ENCODE measurements around the gene SLC20A1. TPM values are rescaled to one million over a fixed set of nuclear protein-coding genes. Genes with fewer than 3 reads are reported as not detected.
A peak's percentile ranks its signal among the peaks of the same experiment; 100 is the strongest.

Gene SLC20A1
- total and polyA plus RNA-seq, 5 experiments from 2014 or later, result 17.0 to 75.6 (median 33.7) TPM

DNA sequence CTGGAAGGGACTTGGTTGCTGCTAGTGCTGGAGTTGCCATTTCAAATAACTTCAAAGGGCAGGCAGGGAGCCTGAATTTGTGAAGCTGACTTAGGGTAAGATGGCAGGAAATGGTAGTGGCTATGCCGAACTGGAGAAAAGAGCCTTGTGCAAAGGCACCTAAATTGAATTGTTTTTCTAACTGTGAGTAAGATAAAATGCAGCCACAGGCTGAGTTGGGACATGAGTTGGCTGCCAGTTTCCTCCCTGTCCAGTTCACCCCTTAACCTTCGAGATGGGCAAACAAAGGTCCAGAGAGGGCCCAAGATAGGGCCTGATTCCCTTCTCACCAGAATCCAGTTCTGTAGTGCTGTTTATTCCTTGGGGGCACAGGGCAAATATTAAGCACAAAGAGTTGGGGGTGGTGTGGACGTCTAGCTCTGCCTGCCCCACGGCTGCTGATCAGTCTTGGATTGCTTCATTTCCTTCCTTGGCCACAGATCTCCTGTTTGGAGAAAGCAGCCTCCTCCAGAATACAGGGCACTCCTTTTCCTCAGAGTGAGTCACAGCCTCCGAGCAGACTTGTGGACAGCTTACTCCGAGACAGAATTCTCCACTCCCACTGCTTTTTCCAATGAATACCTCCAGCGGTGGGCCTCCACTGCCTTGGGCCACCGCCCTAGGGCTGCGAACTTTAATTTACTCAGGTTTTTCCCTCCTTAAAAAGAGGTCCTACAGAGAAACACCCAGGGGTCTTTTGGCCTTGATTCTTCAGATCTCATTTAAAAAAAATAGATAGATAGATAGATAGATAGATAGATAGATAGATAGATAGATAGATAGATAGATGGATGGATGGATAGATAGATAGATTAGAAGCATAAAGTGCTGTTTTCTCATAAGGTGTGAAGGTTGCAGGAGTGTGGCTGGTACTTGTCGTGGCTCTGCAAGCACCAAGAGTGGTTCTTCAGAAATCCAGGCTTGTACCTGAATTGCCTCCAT lies 18.4 kb upstream of the SLC20A1 start:
- DNase-seq (peak in 2 of 10 donors; percentile 26 to 29), ATAC-seq (peak; percentile 4 to 42)
- Mint-ChIP-seq H3K36me3 (no peaks in the 10 kb centered on the region), H3K27ac (peak overlapping the region; percentile 34 to 95 (median 88)), H3K27me3 (peaks cover 0 to 2% (median 0%) of the 10 kb centered on the region in 5 donors), H3K9me3 (no peaks in the 10 kb centered on the region), H3K4me1 (peaks cover 23 to 83% (median 63%) of the 10 kb centered on the region in 4 donors), H3K4me3 (peak overlapping the region; percentile 62 to 83 (median 77))
- POLR2A ChIA-PET, result interaction anchor here (0.6 to 14.0 kb wide), 5 partner anchors 17 to 99 kb away, joined by 3 to 330 read pairs (median 4); partner anchors contain the start of gene SLC20A1

GRCh38 chr2:112629224-112629623 lies 16.5 kb upstream of the SLC20A1 start:
- H3K4me3 Mint-ChIP-seq, result peak overlapping the region in 4 of 10 donors; percentile 83 to 93 (median 86)
- H3K27ac Mint-ChIP-seq, result peak overlapping the region in 8 of 10 donors; percentile 92 to 98 (median 96)
- H3K9me3 Mint-ChIP-seq, result no peaks in the 10 kb centered on the region
- POLR2A ChIA-PET, result interaction anchor here (0.6 to 14.0 kb wide), 4 partner anchors 16 to 66 kb away, joined by 3 to 330 read pairs (median 10); partner anchors contain the start of genes CHCHD5 and SLC20A1
- peaks cover 0 to 2% (median 0%) of the 10 kb centered on the region in 5 donors for H3K27me3 Mint-ChIP-seq
- ATAC-seq, result no peak
- H3K4me1 Mint-ChIP-seq, result peaks cover 27 to 93% (median 75%) of the 10 kb centered on the region in 4 donors
- DNase-seq, result peak in 1 of 10 donors; percentile 14
- H3K36me3 Mint-ChIP-seq, result no peaks in the 10 kb centered on the region

- POLR2A ChIA-PET, result interaction anchor here (1.3 to 14.0 kb wide), 5 partner anchors 15 to 60 kb away, joined by 3 to 330 read pairs (median 11); partner anchors contain the start of genes CHCHD5 and SLC20A1
- no peaks in the 10 kb centered on the region for H3K9me3 Mint-ChIP-seq
- ATAC-seq (no peak), DNase-seq (no peak)
- peaks cover 33 to 93% (median 75%) of the 10 kb centered on the region in 4 donors for H3K4me1 Mint-ChIP-seq
- peak overlapping the region in 8 of 10 donors; percentile 32 to 93 (median 84) for H3K4me3 Mint-ChIP-seq
- peaks cover 0 to 2% (median 0%) of the 10 kb centered on the region in 5 donors for H3K27me3 Mint-ChIP-seq
- H3K27ac Mint-ChIP-seq, result peak overlapping the region; percentile 85 to 98 (median 96)
- no peaks in the 10 kb centered on the region for H3K36me3 Mint-ChIP-seq
Measured at GRCh38 chr2:112629823-112630222, 15.9 kb upstream of the SLC20A1 start.

- ATAC-seq (no peak), DNase-seq (peak in 2 of 10 donors; percentile 22 to 24)
- Mint-ChIP-seq H3K27me3 (peaks cover 0 to 2% (median 0%) of the 10 kb centered on the region in 5 donors), H3K4me1 (peaks cover 38 to 93% (median 80%) of the 10 kb centered on the region in 4 donors), H3K9me3 (no peaks in the 10 kb centered on the region), H3K27ac (peak overlapping the region; percentile 92 to 98 (median 96)), H3K4me3 (peak overlapping the region; percentile 76 to 94 (median 84)), H3K36me3 (no peaks in the 10 kb centered on the region)
- POLR2A ChIA-PET, result interaction anchor here (1.3 to 14.0 kb wide), 5 partner anchors 14 to 60 kb away, joined by 3 to 330 read pairs (median 11); partner anchors contain the start of genes CHCHD5 and SLC20A1
Measured at GRCh38 chr2:112630268-112630667, 15.5 kb upstream of the SLC20A1 start.

DNA sequence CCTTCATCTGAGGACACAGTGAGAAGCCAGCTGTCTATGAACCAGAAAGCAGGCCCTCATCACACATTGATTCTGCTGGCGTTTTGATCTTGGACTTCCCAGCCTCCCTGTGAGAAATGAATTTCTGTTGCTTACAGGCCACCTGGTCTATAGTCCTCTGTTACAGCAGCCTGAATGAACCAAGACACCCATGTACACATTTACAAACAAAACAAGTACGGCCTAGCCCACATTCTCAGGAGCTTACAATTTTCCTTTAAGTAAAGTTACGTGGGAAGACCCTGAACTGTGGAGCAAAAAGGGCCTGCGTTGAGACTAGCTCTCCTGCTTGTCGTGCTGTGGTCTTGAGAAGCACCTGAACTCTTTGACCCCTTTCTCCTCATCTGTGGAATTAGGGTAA lies 12.0 kb upstream of the SLC20A1 start:
- H3K36me3 Mint-ChIP-seq, result no peaks in the 10 kb centered on the region
- no peak for DNase-seq
- peaks cover 42 to 84% (median 78%) of the 10 kb centered on the region in 4 donors for H3K4me1 Mint-ChIP-seq
- H3K4me3 Mint-ChIP-seq, result peak overlapping the region; percentile 16 to 85 (median 74)
- peaks cover 0 to 2% (median 0%) of the 10 kb centered on the region in 5 donors for H3K27me3 Mint-ChIP-seq
- POLR2A ChIA-PET, result interaction anchor here (1.0 to 14.0 kb wide), 3 partner anchors 11 to 57 kb away, joined by 3 to 330 read pairs (median 3); partner anchors contain the start of gene SLC20A1
- no peak for ATAC-seq
- peak overlapping the region; percentile 91 to 98 (median 94) for H3K27ac Mint-ChIP-seq
- H3K9me3 Mint-ChIP-seq, result no peaks in the 10 kb centered on the region

DNA sequence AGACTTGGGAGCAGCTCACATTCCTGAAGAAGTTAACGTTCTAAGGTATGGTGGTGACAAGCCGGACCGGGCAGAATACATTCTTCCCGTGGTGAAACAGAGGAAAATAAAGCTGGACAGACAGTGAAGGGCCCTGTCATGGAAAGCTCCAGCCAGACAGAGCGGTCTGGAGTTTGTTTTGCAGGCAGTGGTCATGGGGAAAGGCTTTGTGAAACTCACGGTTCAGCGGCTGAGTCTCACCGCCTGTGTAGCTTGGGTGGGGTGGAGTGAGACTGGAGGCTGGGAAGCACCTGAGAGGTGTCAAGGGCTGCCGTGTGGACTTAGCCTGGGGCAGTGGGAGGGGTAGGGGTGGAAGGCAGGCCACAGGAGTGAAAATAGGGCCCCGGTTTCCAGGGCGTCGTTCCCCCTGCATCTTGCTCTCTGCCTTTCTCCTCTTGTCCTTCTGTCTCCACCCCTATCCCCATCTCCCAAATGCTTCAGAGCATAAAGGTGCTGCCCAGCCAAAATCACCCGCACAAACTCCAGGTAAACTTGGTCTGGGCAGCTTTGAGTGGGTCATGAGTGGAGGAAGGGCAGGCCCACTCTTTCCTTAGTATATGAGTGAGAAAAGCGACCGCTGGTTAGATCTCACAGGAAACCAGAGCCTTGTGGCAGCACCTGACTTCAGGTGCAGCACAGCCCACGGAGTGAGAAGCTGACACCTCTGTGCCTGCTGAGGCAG lies 11.4 kb upstream of the SLC20A1 start:
- H3K4me3 Mint-ChIP-seq, result peak overlapping the region; percentile 41 to 85 (median 74)
- peaks cover 0 to 2% (median 0%) of the 10 kb centered on the region in 5 donors for H3K27me3 Mint-ChIP-seq
- POLR2A ChIA-PET, result interaction anchor here (0.5 to 14.0 kb wide), 4 partner anchors 10 to 53 kb away, joined by 3 to 330 read pairs (median 3); partner anchors contain the start of gene SLC20A1
- ATAC-seq, result peak; percentile 33 to 34
- H3K4me1 Mint-ChIP-seq, result peaks cover 42 to 78% (median 76%) of the 10 kb centered on the region in 4 donors
- DNase-seq, result peak in 4 of 10 donors; percentile 11 to 45 (median 30)
- no peaks in the 10 kb centered on the region for H3K36me3 Mint-ChIP-seq
- peak overlapping the region; percentile 91 to 98 (median 94) for H3K27ac Mint-ChIP-seq
- no peaks in the 10 kb centered on the region for H3K9me3 Mint-ChIP-seq

DNA sequence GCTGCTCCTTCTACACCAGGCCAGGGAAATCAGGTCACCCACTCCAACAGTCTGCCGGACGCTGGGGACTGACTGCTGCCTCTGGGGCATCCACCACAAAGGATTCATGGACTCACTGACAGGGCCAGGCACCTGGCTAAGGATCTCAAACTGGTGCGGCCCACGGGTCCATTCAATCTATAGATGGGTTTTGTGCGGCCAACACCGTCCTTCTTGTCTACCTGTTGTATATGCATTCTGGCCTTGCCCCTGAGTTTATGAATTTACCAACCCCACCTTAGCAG lies 10.9 kb upstream of the SLC20A1 start:
- no peak for ATAC-seq
- POLR2A ChIA-PET, result interaction anchor here (0.6 to 14.0 kb wide), 4 partner anchors 10 to 53 kb away, joined by 3 to 330 read pairs (median 4); partner anchors contain the start of gene SLC20A1
- H3K4me1 Mint-ChIP-seq, result peaks cover 39 to 73% (median 71%) of the 10 kb centered on the region in 4 donors
- H3K36me3 Mint-ChIP-seq, result no peaks in the 10 kb centered on the region
- H3K9me3 Mint-ChIP-seq, result no peaks in the 10 kb centered on the region
- DNase-seq, result no peak
- H3K27ac Mint-ChIP-seq, result peak overlapping the region; percentile 91 to 98 (median 94)
- peak overlapping the region; percentile 41 to 85 (median 74) for H3K4me3 Mint-ChIP-seq
- H3K27me3 Mint-ChIP-seq, result peaks cover 0 to 2% (median 0%) of the 10 kb centered on the region in 5 donors

DNA sequence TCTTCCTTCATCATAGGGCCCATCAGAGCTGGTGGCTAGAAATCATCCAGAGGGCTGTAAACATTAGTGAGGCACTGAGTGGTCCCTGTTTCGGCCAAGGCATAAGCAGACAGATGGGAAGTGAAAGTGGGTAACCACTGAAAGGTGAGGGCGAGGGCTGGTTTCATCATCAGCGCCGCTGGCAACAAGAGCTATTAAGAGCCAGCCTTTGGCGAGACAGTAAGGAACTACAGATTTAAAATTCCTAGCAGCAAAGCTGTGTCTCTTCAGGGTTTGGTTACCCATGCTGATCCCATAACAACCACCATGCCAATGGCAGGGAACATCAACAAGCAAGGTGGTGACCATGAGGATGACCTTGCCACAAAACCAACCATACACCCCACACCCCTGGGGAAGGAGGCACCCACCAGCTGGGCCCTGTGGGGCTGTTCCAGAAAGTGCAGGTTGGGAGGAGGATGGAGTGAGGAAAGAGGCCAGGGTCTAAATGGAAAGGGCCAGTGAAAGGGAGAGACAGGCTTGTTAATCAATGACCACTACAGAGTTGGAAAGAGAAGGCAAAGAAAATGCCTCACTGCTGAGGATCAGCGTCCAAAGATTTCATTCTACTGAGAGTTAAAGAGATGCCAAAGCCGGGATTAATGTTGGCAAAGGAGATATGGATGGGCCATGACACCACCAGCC lies 9.0 kb upstream of the SLC20A1 start:
- H3K36me3 Mint-ChIP-seq, result no peaks in the 10 kb centered on the region
- no peak for ATAC-seq
- no peak for DNase-seq
- POLR2A ChIA-PET, result interaction anchor here (0.5 to 14.0 kb wide), 2 partner anchors 8 to 18 kb away, joined by 7 to 330 read pairs; partner anchors contain the start of gene SLC20A1
- H3K27ac Mint-ChIP-seq, result peak overlapping the region in 6 of 10 donors; percentile 50 to 98 (median 89)
- H3K9me3 Mint-ChIP-seq, result no peaks in the 10 kb centered on the region
- H3K4me1 Mint-ChIP-seq, result peaks cover 36 to 59% (median 54%) of the 10 kb centered on the region in 4 donors
- peak overlapping the region in 2 of 10 donors; percentile 22 to 60 for H3K4me3 Mint-ChIP-seq
- no peaks in the 10 kb centered on the region for H3K27me3 Mint-ChIP-seq

GRCh38 chr2:112637289-112637660 lies 8.5 kb upstream of the SLC20A1 start:
- POLR2A ChIA-PET, result interaction anchor here (0.6 to 14.0 kb wide), 3 partner anchors 7 to 27 kb away, joined by 3 to 330 read pairs (median 4); partner anchors contain the start of gene SLC20A1
- Mint-ChIP-seq H3K27me3 (no peaks in the 10 kb centered on the region), H3K4me1 (peaks cover 34 to 57% (median 50%) of the 10 kb centered on the region in 4 donors)

DNA sequence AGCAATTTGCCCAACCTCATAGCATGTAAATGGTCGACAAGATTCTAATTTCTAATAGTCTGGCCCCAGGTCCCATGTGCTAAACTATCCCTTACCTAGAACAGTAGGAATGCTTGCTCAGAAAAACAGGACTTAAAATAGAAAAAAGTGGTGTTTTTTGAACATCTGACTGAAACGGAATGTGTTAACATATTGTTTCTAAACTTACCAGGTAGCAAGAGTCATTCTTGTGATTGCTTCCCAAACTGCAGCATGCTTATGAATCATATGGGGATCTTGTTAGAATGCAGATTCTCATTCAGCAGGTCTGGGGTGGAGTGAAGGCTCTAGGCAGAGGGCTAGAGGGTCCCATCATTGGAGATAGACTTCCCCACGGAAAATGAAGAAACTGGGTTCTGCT lies 5.8 kb upstream of the SLC20A1 start:
- peak overlapping the region in 1 of 10 donors; percentile 57 for H3K27ac Mint-ChIP-seq
- no peaks in the 10 kb centered on the region for H3K36me3 Mint-ChIP-seq
- no peak overlapping the region for H3K4me3 Mint-ChIP-seq
- ATAC-seq (no peak), DNase-seq (no peak)
- POLR2A ChIA-PET, result interaction anchor here (9.9 kb wide), 1 partner anchor 9 kb away, joined by 330 read pairs; no protein-coding TSS in a partner anchor
- no peaks in the 10 kb centered on the region for H3K27me3 Mint-ChIP-seq
- peaks cover 33 to 48% (median 46%) of the 10 kb centered on the region in 4 donors for H3K4me1 Mint-ChIP-seq
- H3K9me3 Mint-ChIP-seq, result no peaks in the 10 kb centered on the region

More at GRCh38 chr2:112637289-112637660, 8.5 kb upstream of the SLC20A1 start:
- DNase-seq (no peak), ATAC-seq (no peak)
- no peaks in the 10 kb centered on the region for H3K36me3 Mint-ChIP-seq
- no peaks in the 10 kb centered on the region for H3K9me3 Mint-ChIP-seq
- no peak overlapping the region for H3K4me3 Mint-ChIP-seq
- H3K27ac Mint-ChIP-seq, result peak overlapping the region in 2 of 10 donors; percentile 62 to 63

GRCh38 chr2:112640467-112640799 lies 5.3 kb upstream of the SLC20A1 start:
- Mint-ChIP-seq H3K4me1 (peaks cover 29 to 46% (median 42%) of the 10 kb centered on the region in 4 donors), H3K9me3 (no peaks in the 10 kb centered on the region), H3K27me3 (no peaks in the 10 kb centered on the region), H3K36me3 (no peaks in the 10 kb centered on the region), H3K27ac (peak overlapping the region in 2 of 10 donors; percentile 8 to 29), H3K4me3 (no peak overlapping the region)
- no peak for DNase-seq
- POLR2A ChIA-PET, result interaction anchor here (9.9 kb wide), 1 partner anchor 10 kb away, joined by 330 read pairs; no protein-coding TSS in a partner anchor
- no peak for ATAC-seq

Measured in naive thymus-derived CD8-positive, alpha-beta T cell (primary cell).